ENCODE data around the gene CHST8.

Gene CHST8

GRCh38 chr19:33644284-33644836 lies 22.6 kb downstream of the CHST8 start:
- H3K27me3 ChIP-seq (ENCODE audit: insufficient read depth, poor library complexity, severe bottlenecking), result no peaks in the 10 kb centered on the region
- no peak overlapping the region for H3K27ac ChIP-seq (replicated peaks)
- no peak for DNase-seq (ENCODE audit: low read depth in 1 of 2, low spot score in 1 of 2)
- no peak overlapping the region for H3K4me3 ChIP-seq (replicated peaks; ENCODE audit: insufficient read depth, low read length)
- TF ChIP-seq CTCF (IDR thresholded peaks at IDR 0.05; ENCODE audit: insufficient read depth, low read length) (no peak), POLR2AphosphoS5 (IDR thresholded peaks at IDR 0.05; ENCODE audit: low read depth) (no peak), SPI1 (IDR thresholded peaks at IDR 0.05; ENCODE audit: borderline replicate concordance, low read depth) (no peak), GABPA (IDR thresholded peaks at IDR 0.05; ENCODE audit: low read depth) (no peak)
- TF ChIP-seq, protein P1, sequence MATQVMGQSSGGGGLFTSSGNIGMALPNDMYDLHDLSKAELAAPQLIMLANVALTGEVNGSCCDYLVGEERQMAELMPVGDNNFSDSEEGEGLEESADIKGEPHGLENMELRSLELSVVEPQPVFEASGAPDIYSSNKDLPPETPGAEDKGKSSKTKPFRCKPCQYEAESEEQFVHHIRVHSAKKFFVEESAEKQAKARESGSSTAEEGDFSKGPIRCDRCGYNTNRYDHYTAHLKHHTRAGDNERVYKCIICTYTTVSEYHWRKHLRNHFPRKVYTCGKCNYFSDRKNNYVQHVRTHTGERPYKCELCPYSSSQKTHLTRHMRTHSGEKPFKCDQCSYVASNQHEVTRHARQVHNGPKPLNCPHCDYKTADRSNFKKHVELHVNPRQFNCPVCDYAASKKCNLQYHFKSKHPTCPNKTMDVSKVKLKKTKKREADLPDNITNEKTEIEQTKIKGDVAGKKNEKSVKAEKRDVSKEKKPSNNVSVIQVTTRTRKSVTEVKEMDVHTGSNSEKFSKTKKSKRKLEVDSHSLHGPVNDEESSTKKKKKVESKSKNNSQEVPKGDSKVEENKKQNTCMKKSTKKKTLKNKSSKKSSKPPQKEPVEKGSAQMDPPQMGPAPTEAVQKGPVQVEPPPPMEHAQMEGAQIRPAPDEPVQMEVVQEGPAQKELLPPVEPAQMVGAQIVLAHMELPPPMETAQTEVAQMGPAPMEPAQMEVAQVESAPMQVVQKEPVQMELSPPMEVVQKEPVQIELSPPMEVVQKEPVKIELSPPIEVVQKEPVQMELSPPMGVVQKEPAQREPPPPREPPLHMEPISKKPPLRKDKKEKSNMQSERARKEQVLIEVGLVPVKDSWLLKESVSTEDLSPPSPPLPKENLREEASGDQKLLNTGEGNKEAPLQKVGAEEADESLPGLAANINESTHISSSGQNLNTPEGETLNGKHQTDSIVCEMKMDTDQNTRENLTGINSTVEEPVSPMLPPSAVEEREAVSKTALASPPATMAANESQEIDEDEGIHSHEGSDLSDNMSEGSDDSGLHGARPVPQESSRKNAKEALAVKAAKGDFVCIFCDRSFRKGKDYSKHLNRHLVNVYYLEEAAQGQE (IDR thresholded peaks at IDR 0.05; ENCODE audit: insufficient replicate concordance, low read depth), result no peak

GRCh38 chr19:33646306-33646705 lies 24.6 kb downstream of the CHST8 start:
- Histone ChIP-seq H3K4me3 (replicated peaks; ENCODE audit: insufficient read depth, low read length) (no peak overlapping the region), H3K27me3 (ENCODE audit: insufficient read depth, poor library complexity, severe bottlenecking) (no peaks in the 10 kb centered on the region), H3K27ac (replicated peaks) (no peak overlapping the region)
- DNase-seq (ENCODE audit: low read depth in 1 of 2, low spot score in 1 of 2), result no peak
- TF ChIP-seq, protein P1 (IDR thresholded peaks at IDR 0.05; ENCODE audit: insufficient replicate concordance, low read depth), result no peak
- TF ChIP-seq CTCF (IDR thresholded peaks at IDR 0.05; ENCODE audit: insufficient read depth, low read length) (no peak), SPI1 (IDR thresholded peaks at IDR 0.05; ENCODE audit: borderline replicate concordance, low read depth) (no peak), GABPA (IDR thresholded peaks at IDR 0.05; ENCODE audit: low read depth) (no peak), POLR2AphosphoS5 (IDR thresholded peaks at IDR 0.05; ENCODE audit: low read depth) (no peak)

DNA sequence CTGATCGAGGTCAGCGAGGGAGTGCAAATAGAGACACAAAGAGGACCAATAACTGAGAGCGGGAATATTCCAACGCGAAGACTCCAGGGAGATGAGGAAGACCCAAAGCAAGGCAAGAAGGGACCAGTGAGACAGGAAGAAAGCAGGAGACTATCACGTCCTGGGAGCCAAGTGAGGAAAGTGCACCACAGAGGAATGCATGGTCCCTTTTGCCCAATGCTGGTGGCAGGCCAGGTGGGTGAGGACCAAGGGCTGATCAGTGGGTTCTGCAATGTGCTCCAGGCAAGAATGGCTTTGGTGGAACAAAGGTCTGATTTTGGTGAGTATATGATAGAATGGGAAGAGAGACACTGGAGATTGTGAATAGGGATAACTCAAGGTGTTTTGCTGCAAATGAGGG lies 25.4 kb downstream of the CHST8 start:
- no peak overlapping the region for H3K4me3 ChIP-seq (replicated peaks; ENCODE audit: insufficient read depth, low read length)
- no peak for DNase-seq (ENCODE audit: low read depth in 1 of 2, low spot score in 1 of 2)
- TF ChIP-seq SPI1 (IDR thresholded peaks at IDR 0.05; ENCODE audit: borderline replicate concordance, low read depth) (no peak), CTCF (IDR thresholded peaks at IDR 0.05; ENCODE audit: insufficient read depth, low read length) (no peak), GABPA (IDR thresholded peaks at IDR 0.05; ENCODE audit: low read depth) (no peak), POLR2AphosphoS5 (IDR thresholded peaks at IDR 0.05; ENCODE audit: low read depth) (no peak)
- TF ChIP-seq, protein P1 (IDR thresholded peaks at IDR 0.05; ENCODE audit: insufficient replicate concordance, low read depth), result no peak
- no peaks in the 10 kb centered on the region for H3K27me3 ChIP-seq (ENCODE audit: insufficient read depth, poor library complexity, severe bottlenecking)
- H3K27ac ChIP-seq (replicated peaks), result no peak overlapping the region

All from HL-60 (cell line).